HG03025 (cell line): ENCODE data around the gene NINJ1.
"Not testable (repeated sequence)": the region's sequence is repeated elsewhere in the genome, so short reads cannot be mapped to it uniquely, and the experiment has no call there.

Source experiments
- ATAC-seq: cut with Tn5 transposase; IDR thresholded peaks from one replicate; pipeline ENCODE4 v1.9.1; 2021; ENCODE audit warnings: mild to moderate bottlenecking, moderate library complexity; ENCODE audit not compliant: unreplicated experiment, low FRiP score

The NINJ1 gene

GRCh38 chr9:93161786-93162562 is 27.9 kb upstream of the NINJ1 start:
- ATAC-seq, result no peak

GRCh38 chr9:93159601-93160471 is 25.8 kb upstream of the NINJ1 start:
- ATAC-seq, result peak; percentile 69

GRCh38 chr9:93156475-93157008 is 22.5 kb upstream of the NINJ1 start:
- ATAC-seq, result no peak

- ATAC-seq, result no peak
Observed at GRCh38 chr9:93155716-93156474, 21.8 kb upstream of the NINJ1 start.

GRCh38 chr9:93154293-93154903 is 20.3 kb upstream of the NINJ1 start:
- no peak for ATAC-seq

- ATAC-seq, result no peak
Observed at GRCh38 chr9:93151097-93151784, 17.2 kb upstream of the NINJ1 start.

- no peak for ATAC-seq
Observed at GRCh38 chr9:93149361-93149760, 15.3 kb upstream of the NINJ1 start.

- ATAC-seq, result no peak
Observed at GRCh38 chr9:93148721-93149120, 14.7 kb upstream of the NINJ1 start.

- no peak for ATAC-seq
Observed at GRCh38 chr9:93147632-93148031, 13.6 kb upstream of the NINJ1 start.

- not testable (repeated sequence) for ATAC-seq
Observed at GRCh38 chr9:93146696-93147095, 12.6 kb upstream of the NINJ1 start.

- no peak for ATAC-seq
Observed at GRCh38 chr9:93143830-93144530, 9.9 kb upstream of the NINJ1 start.

GRCh38 chr9:93141771-93142483 is 7.9 kb upstream of the NINJ1 start:
- no peak for ATAC-seq

- ATAC-seq, result no peak
Observed at GRCh38 chr9:93139365-93140182, 5.5 kb upstream of the NINJ1 start.

- no peak for ATAC-seq
Observed at GRCh38 chr9:93138171-93138764, 4.2 kb upstream of the NINJ1 start.

GRCh38 chr9:93137362-93137761 is 3.3 kb upstream of the NINJ1 start:
- ATAC-seq, result no peak

- ATAC-seq, result no peak
Observed at GRCh38 chr9:93136011-93136440, 2.0 kb upstream of the NINJ1 start.

- ATAC-seq, result peak; percentile 7
Observed at GRCh38 chr9:93134740-93135444, 841 bp upstream of the NINJ1 start.
